Measurements from ENCODE around the gene YTHDF2. TPM values are rescaled to one million over a fixed set of nuclear protein-coding genes. Genes with fewer than 3 reads are reported as not detected.
"Not testable (repeated sequence)": the region's sequence is repeated elsewhere in the genome, so short reads cannot be mapped to it uniquely, and the experiment has no call there.

YTHDF2 gene
- polyA plus RNA-seq, 4 donors = 70.0 to 97.7 (median 90.0) TPM

- no peak for DNase-seq (ENCODE audit: low read depth in 4 of 4, low spot score in 3 of 4)
Observed at GRCh38 chr1:28758420-28758819, 21.7 kb downstream of the YTHDF2 start.

- DNase-seq (ENCODE audit: low read depth in 4 of 4, low spot score in 3 of 4) = no peak
Observed at GRCh38 chr1:28759257-28759656, 22.5 kb downstream of the YTHDF2 start.

- no peak for DNase-seq (ENCODE audit: low read depth in 4 of 4, low spot score in 3 of 4)
Observed at GRCh38 chr1:28761189-28761588, 24.4 kb downstream of the YTHDF2 start.

- DNase-seq (ENCODE audit: low read depth in 4 of 4, low spot score in 3 of 4) = no peak
Observed at GRCh38 chr1:28766532-28767183, 29.9 kb downstream of the YTHDF2 start.

- no peak for DNase-seq (ENCODE audit: low read depth in 4 of 4, low spot score in 3 of 4)
Observed at GRCh38 chr1:28770601-28771165, 33.9 kb downstream of the YTHDF2 start.

GRCh38 chr1:28771921-28772320 is 35.2 kb downstream of the YTHDF2 start:
- not testable (repeated sequence) for DNase-seq (ENCODE audit: low read depth in 4 of 4, low spot score in 3 of 4)

GRCh38 chr1:28773105-28773504 is 36.4 kb downstream of the YTHDF2 start:
- no peak for DNase-seq (ENCODE audit: low read depth in 4 of 4, low spot score in 3 of 4)

GRCh38 chr1:28775121-28775942 is 38.6 kb downstream of the YTHDF2 start:
- peak; percentile 36 to 52 (median 44) for DNase-seq (ENCODE audit: low read depth in 4 of 4, low spot score in 3 of 4)

GRCh38 chr1:28776341-28776740 is 39.6 kb downstream of the YTHDF2 start:
- DNase-seq (ENCODE audit: low read depth in 4 of 4, low spot score in 3 of 4) = no peak

- no peak for DNase-seq (ENCODE audit: low read depth in 4 of 4, low spot score in 3 of 4)
Observed at GRCh38 chr1:28778021-28778420, 41.3 kb downstream of the YTHDF2 start.

GRCh38 chr1:28779751-28780408 is 43.1 kb downstream of the YTHDF2 start:
- DNase-seq (ENCODE audit: low read depth in 4 of 4, low spot score in 3 of 4) = no peak

GRCh38 chr1:28781305-28781704 is 44.6 kb downstream of the YTHDF2 start:
- DNase-seq (ENCODE audit: low read depth in 4 of 4, low spot score in 3 of 4) = no peak

- DNase-seq (ENCODE audit: low read depth in 4 of 4, low spot score in 3 of 4) = no peak
Observed at GRCh38 chr1:28782011-28782410, 45.3 kb downstream of the YTHDF2 start.

GRCh38 chr1:28783363-28783762 is 46.6 kb downstream of the YTHDF2 start:
- no peak for DNase-seq (ENCODE audit: low read depth in 4 of 4, low spot score in 3 of 4)

GRCh38 chr1:28789412-28789811 is 52.7 kb downstream of the YTHDF2 start:
- no peak for DNase-seq (ENCODE audit: low read depth in 4 of 4, low spot score in 3 of 4)

- no peak for DNase-seq (ENCODE audit: low read depth in 4 of 4, low spot score in 3 of 4)
Observed at GRCh38 chr1:28789816-28790215, 53.1 kb downstream of the YTHDF2 start.

- no peak for DNase-seq (ENCODE audit: low read depth in 4 of 4, low spot score in 3 of 4)
Observed at GRCh38 chr1:28790377-28791035, 53.8 kb downstream of the YTHDF2 start.

GRCh38 chr1:28791929-28792328 is 55.2 kb downstream of the YTHDF2 start:
- DNase-seq (ENCODE audit: low read depth in 4 of 4, low spot score in 3 of 4) = not testable (repeated sequence)

GRCh38 chr1:28792644-28793121 is 55.9 kb downstream of the YTHDF2 start:
- no peak for DNase-seq (ENCODE audit: low read depth in 4 of 4, low spot score in 3 of 4)

GRCh38 chr1:28794582-28794981 is 57.8 kb downstream of the YTHDF2 start:
- DNase-seq (ENCODE audit: low read depth in 4 of 4, low spot score in 3 of 4) = not testable (repeated sequence)

Data from left renal pelvis (tissue), 4 donors.